MCF 10A (cell line): Measurements from ENCODE around the gene CD84. TPM values are rescaled to one million over a fixed set of nuclear protein-coding genes. Genes with fewer than 3 reads are reported as not detected.

Experiments used
- BruUV-seq: library from RNA; stranded (reverse); fragments of 400-500 nt; replicated peaks from 2 replicates; lab custom pipeline; 2021; lab: Mats Ljungman, UMichigan
- CTCF ChIA-PET: fragments of 300-600 bp; sonication (Branson Sonifier 250); formaldehyde crosslinking; extraction: SDS; loops from one replicate; lab custom pipeline; 2021; ENCODE audit warnings: antibody characterized with exemption, inconsistent platforms; lab: Yijun Ruan, JAX
- POLR2A ChIA-PET: fragments of 300-600, 350-650 bp; sonication (Branson Sonifier 250); formaldehyde crosslinking; extraction: SDS; loops from one replicate; lab custom pipeline; 2020; ENCODE audit warnings: antibody characterized with exemption, inconsistent platforms; lab: Yijun Ruan, JAX
- DNase-seq: peaks from one replicate; pipeline ENCODE4 v3.0.0-alpha.2; 2018; ENCODE audit not compliant: unreplicated experiment
- H3K27ac Mint-ChIP-seq: one replicate; pipeline ENCODE4 v1.8.0; 2022; ENCODE audit warnings: mild to moderate bottlenecking, low read depth, mixed read lengths; ENCODE audit not compliant: unreplicated experiment
- H3K27me3 Mint-ChIP-seq: one replicate; pipeline ENCODE4 v1.8.0; 2022; ENCODE audit warnings: mixed read lengths; ENCODE audit not compliant: insufficient read depth, unreplicated experiment
- H3K36me3 Mint-ChIP-seq: one replicate; pipeline ENCODE4 v1.8.0; 2022; ENCODE audit warnings: mild to moderate bottlenecking, moderate library complexity, mixed read lengths; ENCODE audit not compliant: insufficient read depth, unreplicated experiment
- H3K4me1 Mint-ChIP-seq: one replicate; pipeline ENCODE4 v1.8.0; 2022; ENCODE audit warnings: mixed read lengths; ENCODE audit not compliant: insufficient read depth, unreplicated experiment
- H3K4me3 Mint-ChIP-seq: one replicate; pipeline ENCODE4 v1.8.0; 2022; ENCODE audit warnings: mild to moderate bottlenecking, moderate library complexity, mixed read lengths; ENCODE audit not compliant: unreplicated experiment
- H3K9me3 Mint-ChIP-seq: one replicate; pipeline ENCODE4 v1.8.0; 2022; ENCODE audit warnings: mixed read lengths; ENCODE audit not compliant: unreplicated experiment
- CTCF ChIP-seq: fragments of 200-600 bp; IDR thresholded peaks from one replicate; pipeline ENCODE4 v1.8.0; 2022; ENCODE audit warnings: antibody characterized with exemption, mild to moderate bottlenecking; ENCODE audit not compliant: unreplicated experiment
- intact Hi-C: fragments of 100-400 bp; cut with micrococcal nuclease; formaldehyde crosslinking; loops from 2 replicates; pipeline ENCODE4 v1.14.1; 2022
- total RNA-seq: library from RNA; stranded (reverse); gene quantifications from 2 replicates; pipeline ENCODE4 v1.2.3, GENCODE V29; 2022

CD84 gene
- total RNA-seq, 1 experiment from 2014 or later: not detected

DNA sequence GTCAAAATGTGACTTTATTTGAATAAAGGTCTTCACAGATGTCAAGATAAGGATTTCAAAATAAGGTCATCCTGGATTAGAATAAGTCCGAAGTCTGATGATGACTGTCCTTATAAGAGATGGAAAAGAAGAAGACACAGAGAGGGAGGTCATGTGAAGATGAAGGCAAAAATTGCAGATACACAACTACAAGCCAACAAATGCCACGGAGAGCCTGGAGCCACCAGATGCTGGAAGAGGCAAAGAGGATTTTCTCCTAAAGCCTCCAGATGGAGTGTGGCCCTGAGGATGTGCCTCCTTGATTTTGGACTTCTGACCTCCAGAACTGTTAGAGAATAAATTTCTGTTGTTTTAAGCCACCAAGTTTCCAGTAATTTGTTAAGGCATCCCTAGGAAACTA, 36.4 kb upstream of the CD84 start:
- no peaks in the 10 kb centered on the region for H3K4me1 Mint-ChIP-seq
- no peak overlapping the region for H3K27ac Mint-ChIP-seq
- intact Hi-C loops: no loop called here
- BruUV-seq: no TSS peak
- ChIA-PET POLR2A (no interaction called here), CTCF (interaction anchor here (1.0 kb wide), 1 partner anchor 9 kb away, joined by 4 read pairs; no protein-coding TSS in a partner anchor)
- no peaks in the 10 kb centered on the region for H3K36me3 Mint-ChIP-seq
- H3K9me3 Mint-ChIP-seq: peaks cover 8% of the 10 kb centered on the region
- no peak for DNase-seq
- H3K4me3 Mint-ChIP-seq: no peak overlapping the region
- no peak for TF ChIP-seq CTCF
- H3K27me3 Mint-ChIP-seq: peaks cover 38% of the 10 kb centered on the region

GRCh38 chr1:160614410-160614809, 35.1 kb upstream of the CD84 start:
- BruUV-seq: no TSS peak
- TF ChIP-seq CTCF: no peak
- Mint-ChIP-seq H3K4me3 (no peak overlapping the region), H3K27ac (no peak overlapping the region), H3K9me3 (peaks cover 7% of the 10 kb centered on the region), H3K4me1 (no peaks in the 10 kb centered on the region), H3K27me3 (peaks cover 45% of the 10 kb centered on the region), H3K36me3 (no peaks in the 10 kb centered on the region)
- ChIA-PET POLR2A (no interaction called here), CTCF (interaction anchor here (0.6 to 10.6 kb wide), 2 partner anchors 157 to 184 kb away, joined by 4 to 153 read pairs; no protein-coding TSS in a partner anchor)
- DNase-seq: no peak
- intact Hi-C loops: no loop called here

DNA sequence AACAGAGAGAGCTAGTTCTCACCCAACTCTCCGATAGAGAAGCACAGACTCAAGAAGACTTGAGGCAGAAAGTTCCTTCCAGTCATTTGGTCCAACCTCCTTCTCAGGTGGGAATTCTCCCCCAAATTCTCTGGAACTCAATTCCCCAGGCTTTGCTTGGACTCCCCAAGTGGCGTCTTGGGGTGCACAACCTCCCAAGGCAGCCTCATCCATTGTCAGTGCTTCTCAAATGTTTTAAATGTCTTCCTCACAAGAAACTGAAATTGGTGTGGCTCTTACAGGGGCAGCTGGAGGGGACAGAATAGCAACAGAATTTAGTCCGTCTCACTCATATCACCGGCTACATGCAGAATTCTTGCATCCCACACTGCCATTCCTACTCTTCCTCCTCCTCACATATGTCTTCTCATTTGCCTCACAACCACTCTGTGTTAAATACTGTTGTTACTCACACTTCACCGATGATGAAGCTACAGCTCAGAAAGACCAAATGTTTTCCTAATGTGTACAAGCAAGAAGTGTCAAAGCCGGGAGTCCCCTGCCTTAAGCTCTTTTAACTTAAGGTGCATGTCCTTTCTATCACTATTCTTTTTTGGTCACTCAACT, 33.4 kb upstream of the CD84 start:
- Mint-ChIP-seq H3K4me1 (no peaks in the 10 kb centered on the region), H3K9me3 (no peaks in the 10 kb centered on the region), H3K27ac (no peak overlapping the region), H3K27me3 (peaks cover 62% of the 10 kb centered on the region), H3K36me3 (no peaks in the 10 kb centered on the region), H3K4me3 (no peak overlapping the region)
- CTCF ChIA-PET: interaction anchor here (0.5 to 10.6 kb wide), 7 partner anchors 63 to 487 kb away, joined by 3 to 153 read pairs (median 3); partner anchors contain the start of gene VANGL2
- POLR2A ChIA-PET: interaction anchor here (0.7 kb wide), 1 partner anchor 74 kb away, joined by 3 read pairs; no protein-coding TSS in a partner anchor
- DNase-seq: no peak
- intact Hi-C loops: no loop called here
- no peak for TF ChIP-seq CTCF
- BruUV-seq: no TSS peak

DNA sequence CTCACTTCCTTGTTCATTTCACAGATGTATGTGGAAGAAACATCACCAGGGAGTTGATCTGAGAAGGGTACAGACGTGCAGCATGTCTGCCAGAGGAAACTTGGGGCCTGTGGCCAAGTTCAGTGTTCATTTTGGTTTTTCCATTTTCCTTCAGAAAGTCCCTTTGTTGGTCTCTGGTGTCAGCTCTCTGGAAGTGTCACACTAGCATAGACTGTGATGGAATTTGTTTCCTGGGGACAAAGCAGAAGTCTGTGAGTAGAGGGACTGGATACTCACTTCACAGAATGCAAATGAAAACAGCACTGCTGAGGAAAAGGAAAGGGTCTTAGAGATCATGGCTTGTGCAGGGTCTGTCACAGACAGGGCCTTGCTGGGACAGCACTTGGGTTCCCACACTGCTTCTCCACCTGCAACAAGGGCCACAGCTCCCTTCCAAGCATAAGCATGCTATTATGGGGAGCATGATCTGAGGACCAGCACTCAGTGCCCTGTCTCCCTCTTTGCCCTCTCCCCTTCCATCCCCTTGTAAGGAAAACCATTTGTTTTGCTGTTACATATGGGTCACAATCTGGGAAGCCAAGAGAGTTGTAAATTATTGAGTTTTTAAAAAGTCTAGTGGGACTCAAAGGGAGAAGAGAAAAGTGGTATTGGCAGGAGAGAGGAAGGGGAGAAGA, 31.4 kb upstream of the CD84 start:
- no peaks in the 10 kb centered on the region for H3K9me3 Mint-ChIP-seq
- no peak for TF ChIP-seq CTCF
- H3K27me3 Mint-ChIP-seq: peaks cover 64% of the 10 kb centered on the region
- intact Hi-C loops: no loop called here
- ChIA-PET CTCF (interaction anchor here (0.6 to 10.6 kb wide), 11 partner anchors 9 to 1056 kb away, joined by 4 to 153 read pairs (median 6); no protein-coding TSS in a partner anchor), POLR2A (interaction anchor here (1.0 kb wide), 1 partner anchor 565 kb away, joined by 4 read pairs; no protein-coding TSS in a partner anchor)
- no TSS peak for BruUV-seq
- no peaks in the 10 kb centered on the region for H3K36me3 Mint-ChIP-seq
- no peaks in the 10 kb centered on the region for H3K4me1 Mint-ChIP-seq
- H3K4me3 Mint-ChIP-seq: no peak overlapping the region
- H3K27ac Mint-ChIP-seq: no peak overlapping the region
- DNase-seq: no peak
